ENCODE data around the gene SWSAP1. TPM values are rescaled to one million over a fixed set of nuclear protein-coding genes. Genes with fewer than 3 reads are reported as not detected.

SWSAP1 gene
- total and polyA plus RNA-seq, 9 of the 15 experiments (the other 6 are each of a cell fraction or from before 2014, with no cell fraction given), result 0.18 to 2.8 (median 1.7) TPM

GRCh38 chr19:11382898-11383705 lies 8.6 kb downstream of the SWSAP1 start (continued):
- 0 out of 2 replicates have a peak, but pooled peaks have one; percentile 40 for TF ChIP-seq CHD2 (IDR thresholded peaks at IDR 0.05; ENCODE audit: low read depth, low read length)
- TF ChIP-seq ZNF318 (IDR thresholded peaks at IDR 0.05; ENCODE audit: borderline replicate concordance in 1 of 2, low read depth in 1 of 2), result no peak
- no peak for TF ChIP-seq ERF (CRISPR knock-in tag; IDR thresholded peaks at IDR 0.05)
- no peak; the same call in 1 of the 2 replicates for TF ChIP-seq MTA1 (IDR thresholded peaks at IDR 0.05; ENCODE audit: borderline replicate concordance)
- TF ChIP-seq PTTG1 (tag; IDR thresholded peaks at IDR 0.05; ENCODE audit: low read depth), result no peak
- TF ChIP-seq CUX1 (CRISPR knock-in tag; IDR thresholded peaks at IDR 0.05), result no peak
- TF ChIP-seq RBM17 (IDR thresholded peaks at IDR 0.05; ENCODE audit: borderline replicate concordance, low read depth, low read length), result no peak
- TF ChIP-seq ZBTB49 (CRISPR knock-in tag; IDR thresholded peaks at IDR 0.05; ENCODE audit: borderline replicate concordance), result no peak
- TF ChIP-seq TEAD4 (IDR thresholded peaks at IDR 0.05; ENCODE audit: low read length), result 0 out of 2 replicates have a peak, but pooled peaks have one; percentile 42
- no peak for TF ChIP-seq TEAD4 (CRISPR knock-in tag; IDR thresholded peaks at IDR 0.05; ENCODE audit: borderline replicate concordance)
